GM20431 (cell line): ENCODE results near the gene SNAI1.
"Not testable (repeated sequence)": the region's sequence is repeated elsewhere in the genome, so short reads cannot be mapped to it uniquely, and the experiment has no call there.

Experiments used
- in situ Hi-C: fragments of 300-500 bp; cut with MseI, MboI; formaldehyde crosslinking; loops from one replicate; pipeline ENCODE4 v1.15.0; 2020; ENCODE audit warnings: low sequenced_read_pairs; ENCODE audit not compliant: unreplicated experiment

Gene SNAI1

DNA sequence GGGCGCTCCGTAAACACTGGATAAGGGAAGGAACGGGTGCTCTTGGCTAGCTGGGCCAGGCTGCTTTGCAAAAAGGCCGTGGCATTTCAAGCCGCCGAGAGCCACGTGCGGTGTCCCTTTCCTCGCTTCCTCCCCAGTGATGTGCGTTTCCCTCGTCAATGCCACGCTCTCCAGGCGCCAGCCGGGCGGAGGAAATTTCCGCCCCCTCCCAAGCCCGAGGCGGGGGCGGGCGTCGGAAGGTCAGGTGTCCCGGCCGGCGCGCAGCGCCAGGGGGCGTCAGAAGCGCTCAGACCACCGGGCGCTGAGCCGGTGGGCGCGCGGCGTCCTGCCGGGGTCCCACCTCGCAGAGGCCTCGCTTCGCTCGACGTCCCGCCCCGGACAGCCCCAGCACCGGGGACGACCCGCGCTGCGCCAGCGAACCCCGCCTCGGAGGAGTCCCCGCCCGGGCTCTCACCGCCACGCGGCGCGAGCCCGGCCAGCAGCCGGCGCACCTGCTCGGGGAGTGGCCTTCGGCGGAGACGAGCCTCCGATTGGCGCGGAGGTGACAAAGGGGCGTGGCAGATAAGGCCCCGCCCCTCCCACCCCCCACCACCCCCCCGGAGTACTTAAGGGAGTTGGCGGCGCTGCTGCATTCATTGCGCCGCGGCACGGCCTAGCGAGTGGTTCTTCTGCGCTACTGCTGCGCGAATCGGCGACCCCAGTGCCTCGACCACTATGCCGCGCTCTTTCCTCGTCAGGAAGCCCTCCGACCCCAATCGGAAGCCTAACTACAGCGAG is at the start of gene SNAI1:
SNAI1 (plus strand) TSS at position 635 of the 777 bp plus-strand sequence; CDS start at position 715, 80 bp downstream.
- in situ Hi-C loops = loop anchor here (25.0 kb wide), 1 partner anchor 480 kb away; no protein-coding TSS in a partner anchor

DNA sequence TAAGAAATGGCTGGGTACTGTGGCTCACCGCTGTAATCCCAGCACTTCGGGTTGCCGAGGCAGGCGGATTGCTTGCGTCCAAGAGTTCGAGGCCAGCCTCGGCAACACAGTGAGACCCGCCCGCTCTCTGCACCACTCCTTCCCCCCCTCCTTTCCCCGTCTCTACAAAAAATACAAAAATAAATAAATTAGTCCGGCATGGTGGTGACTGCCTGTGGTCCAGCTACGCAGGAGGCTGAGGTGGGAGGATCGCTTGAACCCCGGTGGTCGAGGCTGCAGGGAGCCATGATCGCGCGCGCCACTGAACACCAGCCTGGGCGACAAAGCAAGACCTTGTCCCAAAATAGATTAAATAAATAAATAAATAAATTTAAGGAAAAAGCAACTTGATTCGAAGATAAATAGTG is 47.0 kb upstream of the SNAI1 start:
- in situ Hi-C loops = no loop called here

DNA sequence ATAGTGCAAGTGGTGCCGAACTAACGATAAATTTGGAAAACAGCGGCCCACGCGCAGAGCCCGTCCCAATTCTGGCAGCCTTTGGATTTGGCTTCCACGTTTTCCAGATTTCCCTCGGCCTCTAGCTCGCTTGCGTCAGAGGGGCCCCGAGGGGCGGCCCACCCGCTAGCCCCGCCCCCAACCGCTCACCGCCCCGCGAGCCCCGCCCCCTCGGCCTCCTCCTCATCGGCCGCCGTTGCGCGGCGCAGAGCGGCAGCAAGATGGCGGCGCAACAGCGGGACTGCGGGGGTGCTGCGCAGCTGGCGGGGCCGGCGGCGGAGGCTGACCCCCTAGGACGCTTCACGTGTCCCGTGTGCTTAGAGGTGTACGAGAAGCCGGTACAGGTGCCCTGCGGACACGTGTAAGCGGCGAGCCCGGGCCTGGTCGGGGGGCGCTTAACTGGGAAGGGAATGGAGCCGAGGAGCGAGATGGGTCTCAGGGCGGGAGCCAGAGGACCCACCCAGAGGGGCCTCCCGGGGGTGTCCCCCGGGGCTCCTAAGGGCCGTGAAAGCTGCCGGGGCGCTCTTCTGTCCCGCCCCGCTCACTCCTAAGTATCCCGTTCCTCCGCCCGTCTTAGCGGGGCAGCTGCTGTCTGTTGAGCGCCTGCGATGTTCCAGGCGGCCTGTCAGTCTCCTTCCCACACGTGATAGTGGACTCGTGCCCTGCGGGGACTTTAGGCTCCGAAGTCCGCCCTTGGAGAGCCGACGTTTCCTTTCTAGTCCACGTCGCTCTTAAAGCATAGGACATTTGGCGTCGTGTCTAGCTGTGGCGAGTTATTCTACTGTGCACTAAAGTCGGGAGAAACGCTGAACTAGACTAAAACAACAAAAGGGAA is 46.4 kb upstream of the SNAI1 start, which contains the start of gene RNF114:
RNF114 (plus strand) TSS at position 245 of the 874 bp plus-strand sequence; CDS start at position 261, 16 bp downstream.
- in situ Hi-C loops = no loop called here

DNA sequence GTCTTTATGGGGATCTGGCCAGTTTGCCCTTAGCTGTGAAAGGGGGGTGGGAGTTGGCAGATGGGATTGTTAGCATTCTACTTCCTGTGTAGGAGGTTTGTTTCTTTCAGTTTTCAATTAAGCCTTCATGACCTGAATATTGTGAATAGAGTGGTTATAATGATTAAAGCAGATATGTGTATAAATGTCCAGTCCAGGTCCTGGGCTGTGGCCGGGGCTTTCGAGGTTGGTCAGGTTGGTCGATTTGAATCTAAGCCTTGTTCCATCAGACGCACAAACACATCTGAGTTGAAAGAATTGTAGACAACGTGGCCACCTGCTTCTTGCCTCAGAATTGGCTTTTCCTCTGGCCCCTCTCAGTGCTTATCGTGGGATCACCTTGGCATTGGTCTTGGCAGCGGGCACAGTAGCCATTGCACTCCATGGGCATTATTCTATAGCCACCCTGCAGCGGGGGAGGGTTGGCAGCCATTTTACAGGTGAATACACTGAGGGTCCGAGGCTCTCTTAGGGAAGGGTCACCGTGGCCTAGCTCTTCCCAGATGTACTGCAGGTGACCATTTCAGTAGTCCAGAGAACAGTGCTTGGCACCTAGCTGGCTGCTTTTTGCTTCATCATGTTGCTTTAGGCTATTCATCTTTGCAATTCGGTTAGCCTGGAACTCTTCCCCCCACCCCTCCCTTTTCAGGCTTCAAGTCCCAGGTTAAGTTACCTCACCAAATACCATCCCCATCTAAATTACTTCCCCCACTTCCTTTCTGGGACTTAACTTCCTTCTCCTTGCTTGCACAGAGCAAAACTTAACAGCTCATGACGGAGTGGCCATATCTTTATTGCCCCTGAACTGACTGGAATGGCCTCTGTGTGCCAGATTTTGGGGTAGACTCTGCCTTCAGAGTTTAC is 45.5 kb upstream of the SNAI1 start:
- in situ Hi-C loops = no loop called here

DNA sequence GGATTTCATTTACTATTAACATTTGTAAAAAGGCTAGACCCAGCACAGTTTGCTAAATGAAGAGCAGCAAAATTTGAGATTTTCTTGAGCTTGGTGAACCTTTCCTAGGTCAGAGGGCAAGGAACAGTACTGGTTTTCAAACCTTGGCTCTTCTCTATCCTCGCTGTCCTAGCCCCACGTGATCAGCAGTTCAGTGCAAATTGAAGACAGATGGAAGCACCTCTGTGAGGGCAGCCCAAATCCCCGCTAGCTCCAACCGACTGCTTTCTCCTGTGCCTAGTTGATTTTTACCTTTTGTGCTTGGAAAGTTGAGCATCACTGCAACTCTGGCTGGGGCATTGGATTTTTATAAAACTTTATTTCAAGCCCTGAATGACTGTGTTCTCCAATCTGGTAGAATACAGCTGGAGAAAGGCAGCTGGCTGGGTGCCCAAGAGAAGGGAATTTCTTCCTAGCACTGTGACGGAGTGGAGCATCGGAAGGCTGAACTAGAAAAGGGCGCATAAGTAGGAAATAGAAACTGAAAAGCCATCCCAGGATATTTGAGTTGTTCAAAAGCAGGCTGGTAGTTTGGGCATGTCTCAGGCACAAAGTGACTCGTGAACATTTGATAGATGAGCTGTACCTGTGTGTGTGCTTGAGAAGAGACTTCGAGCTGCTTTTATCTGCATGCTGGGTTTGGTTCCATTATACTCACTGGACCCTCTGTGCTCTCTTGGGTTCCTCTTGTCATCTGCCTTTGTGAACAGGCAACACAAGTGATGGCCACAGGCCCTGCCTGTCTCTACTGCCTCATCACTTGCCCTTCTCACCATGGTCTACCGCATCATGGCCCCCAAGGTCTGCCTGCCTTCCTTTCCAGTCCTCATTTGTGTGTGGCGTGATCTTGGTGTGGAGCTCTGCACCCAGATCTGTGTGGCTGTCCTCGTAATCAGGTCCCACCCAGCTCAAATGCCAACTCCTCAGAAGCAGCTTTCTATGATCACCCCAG is 44.3 kb upstream of the SNAI1 start:
- in situ Hi-C loops = no loop called here

DNA sequence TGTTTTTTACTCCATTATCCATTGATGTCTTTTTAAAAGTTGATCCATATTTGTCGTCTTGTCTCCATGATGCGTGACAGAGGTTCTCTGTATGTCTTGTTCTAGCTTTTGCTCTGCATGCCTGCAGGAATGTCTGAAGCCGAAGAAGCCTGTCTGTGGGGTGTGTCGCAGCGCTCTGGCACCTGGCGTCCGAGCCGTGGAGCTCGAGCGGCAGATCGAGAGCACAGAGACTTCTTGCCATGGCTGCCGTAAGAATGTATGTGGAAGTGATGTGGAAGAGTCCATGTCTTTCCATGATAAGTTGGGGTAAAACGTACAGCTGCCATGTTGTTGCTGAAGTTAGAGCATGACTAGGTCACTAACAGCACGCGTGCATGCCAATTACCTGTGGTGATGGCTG is 41.3 kb upstream of the SNAI1 start:
- in situ Hi-C loops = no loop called here

DNA sequence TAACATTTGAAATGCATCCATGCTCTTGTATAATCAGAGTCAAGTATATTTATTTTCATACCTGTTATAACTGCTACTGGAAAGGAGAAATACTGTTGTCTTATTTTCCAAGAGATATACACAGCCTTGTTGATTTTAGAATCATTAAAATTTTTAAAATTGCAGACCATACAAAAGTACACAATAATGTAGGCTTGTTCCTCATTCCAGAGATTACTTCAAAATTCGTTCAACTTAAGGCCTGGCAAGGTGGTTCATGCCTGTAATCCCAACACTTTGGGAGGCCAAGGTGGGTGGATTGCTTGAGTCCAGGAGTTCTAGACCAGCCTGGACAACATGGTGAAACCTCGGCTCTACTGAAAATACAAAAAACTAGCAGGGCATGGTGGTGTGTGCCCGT is 40.5 kb upstream of the SNAI1 start:
- in situ Hi-C loops = no loop called here

DNA sequence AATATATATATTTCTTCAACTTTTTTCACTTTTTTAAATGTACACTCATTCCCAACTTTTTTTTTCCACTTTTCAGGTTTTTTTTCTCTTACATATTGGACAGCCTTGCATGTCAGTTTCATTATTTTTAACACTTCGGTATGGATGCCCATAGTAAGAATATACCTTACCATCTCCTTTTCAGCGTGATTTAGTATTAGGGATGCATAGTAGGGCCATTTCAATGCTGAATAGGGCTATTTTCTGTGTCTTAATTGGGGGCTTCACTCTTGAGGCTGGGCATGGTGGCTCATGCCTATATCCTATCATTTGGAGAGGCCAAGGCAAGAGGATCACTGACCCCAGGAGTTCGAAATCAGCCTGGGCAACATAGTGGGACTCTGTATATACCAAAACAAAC is 39.8 kb upstream of the SNAI1 start:
- in situ Hi-C loops = no loop called here

DNA sequence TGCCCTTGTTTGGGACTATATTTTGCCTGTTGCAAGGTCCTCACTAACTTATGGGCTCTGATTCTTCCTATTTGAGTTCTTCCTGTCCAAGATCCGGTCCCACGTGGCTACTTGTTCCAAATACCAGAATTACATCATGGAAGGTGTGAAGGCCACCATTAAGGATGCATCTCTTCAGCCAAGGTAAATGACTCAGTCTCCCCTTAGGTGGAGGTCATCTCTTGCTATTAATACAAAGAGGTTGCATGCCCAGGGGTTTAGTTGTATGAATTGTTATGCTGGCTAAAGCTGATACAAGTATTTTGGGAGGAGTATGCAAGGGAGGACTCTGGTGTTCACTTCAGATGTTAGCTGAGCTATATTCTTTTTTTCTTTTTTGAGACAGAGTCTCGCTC is 37.5 kb upstream of the SNAI1 start:
- in situ Hi-C loops = no loop called here

DNA sequence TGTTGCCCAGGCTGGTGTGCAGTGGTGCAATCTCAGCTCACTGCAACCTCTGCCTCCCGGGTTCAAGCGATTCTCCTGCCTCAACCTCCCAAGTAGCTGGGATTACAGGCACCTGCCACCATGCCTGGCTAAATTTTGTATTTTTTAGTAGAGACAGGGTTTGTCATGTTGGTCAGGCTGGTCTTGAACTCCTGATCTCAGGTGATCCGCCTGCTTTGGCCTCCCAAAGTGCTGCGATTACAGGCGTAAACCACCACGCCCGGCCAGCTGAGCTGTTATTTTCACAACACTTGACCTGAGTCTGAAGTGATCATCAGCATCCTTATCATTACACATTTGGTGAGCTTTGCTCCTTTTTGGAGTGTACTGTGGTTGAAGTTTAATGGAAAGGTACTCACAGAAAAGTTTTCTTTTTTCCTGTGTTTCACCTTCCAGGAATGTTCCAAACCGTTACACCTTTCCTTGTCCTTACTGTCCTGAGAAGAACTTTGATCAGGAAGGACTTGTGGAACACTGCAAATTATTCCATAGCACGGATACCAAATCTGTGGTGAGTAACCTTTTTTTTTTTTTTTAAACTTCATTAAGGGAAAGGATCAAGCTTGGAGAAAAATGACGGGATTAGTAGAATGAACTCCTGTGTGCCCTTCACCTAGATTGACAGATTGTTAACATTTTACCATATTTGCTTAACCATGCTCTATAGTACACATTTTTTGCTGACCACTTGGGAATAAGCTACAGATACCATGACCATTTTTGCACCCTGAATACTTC is 36.9 kb upstream of the SNAI1 start:
- in situ Hi-C loops = no loop called here

DNA sequence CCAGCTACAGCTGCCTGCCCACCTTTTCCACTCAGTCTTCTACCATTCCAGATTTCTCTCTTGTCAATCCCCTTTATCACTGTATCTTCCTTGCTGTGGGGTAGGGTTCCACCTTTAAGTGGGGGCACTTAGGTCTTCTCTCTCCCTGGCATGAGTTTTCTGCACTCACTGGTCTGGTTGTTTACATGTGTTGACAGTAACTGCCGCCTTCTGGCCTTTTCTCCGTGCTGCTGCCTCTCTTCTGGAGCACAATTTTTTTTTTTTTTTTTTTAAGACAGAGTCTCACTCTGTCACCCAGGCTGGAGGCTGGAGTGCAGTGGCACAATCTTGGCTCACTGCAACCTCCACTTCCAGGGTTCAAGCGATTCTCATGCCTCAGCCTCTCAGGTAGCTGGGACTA is 34.6 kb upstream of the SNAI1 start:
- in situ Hi-C loops = no loop called here

DNA sequence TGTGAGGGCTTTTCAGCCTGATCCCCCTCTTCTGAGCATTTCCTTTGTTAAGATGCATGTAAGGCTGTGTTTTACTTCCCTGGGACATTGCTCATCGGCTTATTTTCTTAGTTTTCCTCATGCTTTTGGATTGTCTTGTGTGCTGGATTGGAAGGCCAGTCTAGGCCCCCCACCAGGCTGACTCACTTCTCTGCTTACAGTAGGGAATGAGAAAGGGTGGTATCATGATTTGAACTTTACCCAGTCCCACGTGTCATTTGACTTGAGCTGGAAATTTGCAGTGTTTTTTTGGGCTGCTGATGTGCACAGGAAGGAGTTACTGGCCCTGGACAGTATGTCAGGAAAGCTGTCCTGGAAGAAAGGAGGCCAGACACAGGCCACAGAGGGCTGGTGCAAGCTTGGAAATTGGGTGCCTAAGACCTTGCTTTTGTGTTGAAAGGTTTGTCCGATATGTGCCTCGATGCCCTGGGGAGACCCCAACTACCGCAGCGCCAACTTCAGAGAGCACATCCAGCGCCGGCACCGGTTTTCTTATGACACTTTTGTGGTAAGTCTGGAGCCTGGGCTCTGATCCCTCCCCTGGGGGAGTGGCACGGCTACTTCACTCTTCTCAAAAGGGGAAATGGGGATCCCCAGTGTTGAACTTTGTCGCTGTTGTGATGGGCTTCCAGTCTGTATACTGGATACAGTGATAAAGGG is 33.8 kb upstream of the SNAI1 start:
- in situ Hi-C loops = no loop called here

DNA sequence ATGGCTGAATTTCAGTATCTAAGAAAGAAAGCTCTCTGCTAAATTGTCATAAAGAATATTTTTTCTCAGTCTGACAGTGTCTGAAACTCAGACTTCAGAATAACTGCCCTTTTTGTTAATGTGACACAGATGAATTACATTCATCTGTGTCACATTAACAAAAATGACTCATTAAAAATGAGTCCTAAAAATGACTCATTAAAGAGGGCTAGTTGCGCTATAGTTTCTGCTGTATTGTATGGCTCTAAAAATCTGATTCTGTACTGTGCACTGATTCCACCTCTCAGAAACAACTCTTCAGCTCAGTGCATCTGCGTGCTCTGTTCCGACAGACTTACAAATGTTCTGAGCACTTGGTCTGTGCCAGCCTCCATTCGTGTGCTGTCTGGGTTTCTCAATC is 31.6 kb upstream of the SNAI1 start:
- in situ Hi-C loops = no loop called here

DNA sequence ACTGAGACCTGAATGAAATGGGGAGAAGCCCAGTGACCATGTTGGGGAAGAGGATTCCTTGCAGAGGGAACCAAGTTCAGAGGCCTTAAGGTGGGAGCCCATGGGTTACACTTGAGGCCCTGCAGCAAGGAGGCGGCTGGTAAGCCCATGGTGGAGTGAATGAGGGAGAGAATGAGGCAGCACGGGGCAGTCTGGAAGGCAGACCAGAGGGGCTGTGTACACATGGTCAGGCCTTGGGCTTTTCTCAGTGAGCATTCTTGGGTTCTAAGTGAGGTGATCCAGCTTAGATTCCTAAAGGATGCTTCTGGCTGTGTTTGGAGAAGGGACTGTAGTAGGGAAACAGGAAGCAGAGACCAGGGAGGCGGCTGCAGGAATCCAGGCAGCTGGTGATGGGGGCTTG is 27.6 kb upstream of the SNAI1 start:
- in situ Hi-C loops = no loop called here

DNA sequence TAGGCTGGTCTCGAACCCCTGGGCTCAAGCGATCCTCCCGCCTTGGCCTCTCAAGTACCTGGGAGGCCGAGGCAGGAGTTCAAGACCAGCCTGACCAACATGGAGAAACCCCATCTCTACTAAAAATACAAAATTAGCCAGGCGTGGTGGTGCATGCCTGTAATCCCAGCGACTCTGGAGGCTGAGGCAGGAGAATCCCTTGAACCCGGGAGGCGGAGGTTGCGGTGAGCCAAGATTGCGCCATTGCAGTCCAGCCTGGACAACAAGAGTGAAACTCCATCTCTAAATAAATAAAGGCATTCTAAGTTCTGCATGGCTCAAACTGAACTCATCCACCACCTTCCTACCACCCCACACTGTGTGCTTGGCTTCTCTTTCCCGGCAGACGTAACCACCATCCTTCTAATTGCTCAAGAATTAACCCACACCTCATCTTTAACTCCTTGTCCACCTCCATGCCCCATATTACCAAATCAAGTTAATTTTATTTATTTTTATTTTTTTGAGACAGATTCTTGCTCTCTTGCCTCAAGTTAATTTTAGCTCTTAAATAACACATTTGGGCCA is 26.9 kb upstream of the SNAI1 start:
- in situ Hi-C loops = not testable (repeated sequence)

DNA sequence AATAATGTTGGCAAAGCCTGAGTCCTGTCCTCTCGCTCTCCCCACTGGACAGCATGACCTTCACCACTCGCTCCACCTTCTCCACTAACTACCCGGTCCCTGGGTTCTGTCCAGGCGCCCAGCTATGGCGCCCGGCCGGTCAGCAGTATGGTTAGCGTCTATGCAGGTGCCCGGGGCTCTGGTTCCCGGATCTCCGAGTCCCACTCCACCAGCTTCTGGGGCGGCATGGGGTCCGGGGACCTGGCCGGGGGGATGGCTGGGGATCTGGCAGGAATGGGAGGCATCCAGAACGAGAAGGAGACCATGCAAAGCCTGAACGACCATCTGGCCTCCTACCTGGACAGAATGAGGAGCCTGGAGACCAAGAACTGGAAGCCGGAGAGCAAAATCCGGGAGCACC is 26.1 kb upstream of the SNAI1 start:
- in situ Hi-C loops = no loop called here
